GM19328 (cell line): Measurements from ENCODE around the gene MSRB1.

ENCODE experiments used
- ATAC-seq: cut with Tn5 transposase; IDR thresholded peaks from one replicate; pipeline ENCODE4 v1.9.1; 2021; ENCODE audit warnings: mild to moderate bottlenecking, moderate library complexity; ENCODE audit not compliant: unreplicated experiment

Gene MSRB1

DNA sequence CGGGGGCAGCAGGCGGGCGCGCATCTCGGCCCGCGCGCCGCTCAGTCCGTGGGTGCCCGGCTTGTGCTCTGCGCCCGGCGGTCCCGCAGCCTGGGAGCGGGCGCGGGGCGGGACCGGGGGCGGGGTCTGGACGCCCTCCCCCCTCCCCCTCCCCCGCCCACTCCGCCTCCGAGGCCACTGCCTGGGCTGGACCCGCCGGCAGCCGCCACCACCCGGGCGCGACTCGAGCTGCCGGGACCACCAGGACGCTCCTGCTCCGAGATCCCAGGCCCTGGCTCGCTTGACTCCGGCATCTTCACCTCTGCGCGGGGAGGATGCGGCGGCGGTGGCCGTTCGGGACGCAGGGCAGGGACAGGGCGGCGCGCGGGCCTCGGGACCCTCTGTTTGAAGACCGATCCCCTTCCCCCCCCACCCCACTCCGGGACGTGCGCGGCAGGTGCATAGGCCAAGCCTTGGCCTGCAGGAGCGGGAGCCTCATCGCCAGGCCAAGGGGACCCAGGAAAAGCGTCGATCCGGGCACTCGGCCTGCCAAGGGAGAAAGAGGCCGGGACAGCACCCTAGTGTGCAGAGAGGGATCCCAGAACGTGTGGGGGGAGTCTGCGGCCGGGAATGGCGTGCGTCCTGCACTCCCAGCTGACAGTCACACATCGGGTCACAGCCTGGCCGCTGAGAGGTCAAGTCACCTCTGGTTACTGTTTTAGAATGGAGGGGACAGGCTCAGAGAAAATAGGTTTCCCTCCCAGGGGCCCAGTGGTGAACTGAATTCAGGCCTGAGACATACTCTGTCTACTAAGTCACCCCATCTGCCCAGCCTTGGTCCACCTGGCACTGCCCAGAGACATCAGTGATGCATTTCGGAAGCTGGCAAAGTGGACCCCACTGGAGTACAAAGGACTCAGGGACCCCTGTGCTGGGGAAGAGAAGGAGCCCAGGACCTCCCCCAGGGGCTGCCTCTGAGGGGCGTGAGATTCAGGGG lies 24.4 kb downstream of the MSRB1 start, which contains the start of gene HS3ST6:
Gene HS3ST6, minus strand, starts transcription at position 65 of the 976 bp plus-strand sequence. CDS start 92 bp downstream, outside the sequence.
- no peak for ATAC-seq

DNA sequence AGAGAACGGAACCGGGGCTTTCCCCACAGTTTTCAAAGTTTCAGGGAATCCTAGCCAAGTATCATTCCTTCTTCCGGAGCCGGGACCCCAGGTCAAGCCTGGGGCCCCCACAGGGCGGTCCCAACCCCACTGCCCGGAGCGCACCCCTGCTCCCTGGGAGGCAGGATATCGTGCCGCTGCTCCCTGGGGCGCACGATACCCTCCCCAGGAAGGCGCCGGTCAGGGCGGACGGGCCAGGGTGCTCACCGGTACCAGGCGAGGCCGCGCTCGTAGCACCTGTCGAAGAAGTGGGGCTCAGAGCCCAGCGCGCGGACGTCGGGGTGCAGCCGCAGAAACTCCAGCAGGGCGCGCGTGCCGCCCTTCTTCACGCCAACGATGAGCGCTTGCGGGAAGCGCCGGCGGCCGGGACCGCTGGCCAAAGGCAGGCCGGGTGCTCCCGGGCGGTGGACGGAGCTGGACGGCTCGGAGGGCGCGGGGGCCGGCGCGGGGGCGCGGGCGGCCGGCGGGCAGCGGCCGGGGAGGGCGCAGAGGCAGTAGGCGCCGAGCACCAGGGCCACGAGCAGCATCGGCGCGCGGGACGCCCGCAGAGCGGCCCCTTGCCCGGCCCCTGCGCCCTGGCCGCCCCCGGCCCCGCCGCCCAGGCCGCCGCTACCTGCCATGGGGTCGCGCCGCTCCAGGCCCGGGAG lies 25.2 kb downstream of the MSRB1 start:
- ATAC-seq = no peak

DNA sequence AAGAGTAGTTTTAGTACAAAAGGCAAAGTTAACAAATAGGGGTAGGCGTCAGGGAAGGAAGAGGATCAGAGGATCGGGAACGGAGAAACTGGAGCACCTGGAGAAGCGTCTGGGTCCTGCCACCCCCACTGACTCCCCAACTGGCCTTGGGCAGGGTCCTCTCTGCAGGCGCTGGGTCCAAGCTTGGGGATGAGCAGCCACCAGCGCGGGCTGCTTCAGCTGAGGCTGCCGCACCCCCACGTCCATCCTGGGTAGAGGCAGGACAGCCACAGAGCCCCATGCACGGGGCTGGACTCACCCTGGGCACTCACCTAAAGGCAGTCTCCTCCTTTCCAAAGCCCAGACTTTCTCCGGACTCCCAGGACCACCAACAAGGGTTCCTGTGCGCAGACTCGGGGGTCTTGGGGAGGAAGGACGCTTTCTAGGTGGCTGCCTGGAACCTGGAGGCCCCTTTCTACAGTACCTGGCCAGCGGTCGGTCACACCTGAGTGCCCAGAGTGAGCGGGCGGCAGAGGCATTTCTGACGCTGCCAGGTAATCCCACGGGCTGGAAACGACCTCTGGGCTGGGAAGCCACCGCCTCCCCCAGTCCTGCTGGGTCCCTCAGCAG lies 25.8 kb downstream of the MSRB1 start:
- ATAC-seq = no peak

DNA sequence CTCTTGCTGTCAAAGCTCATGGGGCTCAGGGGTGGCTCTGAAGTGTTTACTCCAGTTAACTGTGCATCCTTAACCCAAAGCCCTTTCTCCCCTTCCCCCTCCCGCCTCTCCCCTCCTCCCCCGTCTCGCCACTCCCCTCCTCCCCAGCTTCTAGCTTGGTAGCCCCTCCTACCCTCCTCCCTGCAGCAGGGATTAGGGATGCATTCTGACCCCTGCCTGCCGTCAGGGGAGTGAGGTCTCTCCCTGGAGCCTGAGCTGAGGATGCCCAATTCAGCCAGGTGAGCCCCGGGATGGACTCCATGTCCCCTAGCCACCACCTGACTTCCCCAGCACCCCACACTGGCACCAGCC lies 26.4 kb downstream of the MSRB1 start:
- no peak for ATAC-seq

DNA sequence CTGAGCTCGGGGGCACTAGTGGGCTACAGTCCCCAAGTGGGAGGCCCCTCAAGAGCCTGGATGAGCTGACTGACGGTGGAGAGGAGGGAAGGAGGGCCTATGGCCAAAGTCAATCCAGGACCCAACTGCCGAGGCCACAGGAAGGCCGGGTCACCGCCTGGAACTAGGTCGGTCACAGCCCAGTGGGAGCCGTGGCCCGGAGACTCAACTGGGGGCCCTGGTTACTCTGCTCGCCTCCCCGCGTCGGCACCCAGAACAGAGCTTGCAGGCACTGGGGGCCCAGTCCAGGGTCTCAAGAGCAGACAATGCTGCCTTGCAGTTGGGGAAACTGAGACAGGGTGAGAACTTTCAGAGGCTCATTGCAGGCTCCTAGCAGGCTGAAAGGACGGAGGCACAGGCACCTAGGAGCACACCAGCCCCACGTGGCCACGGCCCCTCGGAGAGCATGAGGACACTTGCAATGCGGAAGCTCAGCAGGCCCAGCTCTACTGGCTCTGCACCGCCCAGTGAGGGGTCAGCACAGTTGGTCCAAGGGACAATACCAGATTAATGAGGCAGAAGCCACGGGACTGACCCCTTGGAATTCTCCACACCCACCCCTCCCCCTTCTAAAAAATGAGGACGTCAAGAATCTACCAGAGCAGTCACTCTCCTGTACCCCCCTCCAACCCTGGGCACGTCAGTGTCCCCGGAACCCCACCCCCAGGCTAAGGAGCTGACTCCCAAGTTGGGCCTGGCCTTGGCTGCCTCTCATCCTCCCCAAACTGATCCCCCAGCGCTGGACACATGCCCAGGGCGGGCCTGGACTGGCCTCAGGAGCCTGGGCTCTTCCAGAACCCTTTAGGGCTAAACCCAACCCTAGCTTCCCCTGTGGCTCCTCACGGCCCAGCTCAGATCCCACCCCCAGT lies 27.0 kb downstream of the MSRB1 start:
- ATAC-seq = no peak

DNA sequence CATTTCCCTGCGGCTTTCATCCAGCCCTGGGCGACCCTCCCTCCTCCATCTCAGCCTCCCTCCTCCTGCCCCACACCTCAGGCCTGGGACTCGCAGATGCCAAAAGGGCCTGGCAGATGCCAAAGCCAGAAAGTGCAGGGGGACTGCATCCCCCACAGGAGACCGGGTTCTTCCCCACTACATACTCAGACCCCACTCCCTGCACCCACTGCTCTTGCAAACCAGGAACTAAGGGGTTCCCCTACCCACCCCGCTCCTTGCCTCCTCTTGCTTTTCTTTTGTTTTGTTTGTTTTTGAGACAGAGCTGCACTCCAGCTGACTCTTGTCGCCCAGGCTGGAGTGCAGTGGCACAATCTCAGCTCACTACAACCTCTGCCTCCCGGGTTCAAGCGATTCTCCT lies 28.0 kb downstream of the MSRB1 start:
- ATAC-seq = no peak

DNA sequence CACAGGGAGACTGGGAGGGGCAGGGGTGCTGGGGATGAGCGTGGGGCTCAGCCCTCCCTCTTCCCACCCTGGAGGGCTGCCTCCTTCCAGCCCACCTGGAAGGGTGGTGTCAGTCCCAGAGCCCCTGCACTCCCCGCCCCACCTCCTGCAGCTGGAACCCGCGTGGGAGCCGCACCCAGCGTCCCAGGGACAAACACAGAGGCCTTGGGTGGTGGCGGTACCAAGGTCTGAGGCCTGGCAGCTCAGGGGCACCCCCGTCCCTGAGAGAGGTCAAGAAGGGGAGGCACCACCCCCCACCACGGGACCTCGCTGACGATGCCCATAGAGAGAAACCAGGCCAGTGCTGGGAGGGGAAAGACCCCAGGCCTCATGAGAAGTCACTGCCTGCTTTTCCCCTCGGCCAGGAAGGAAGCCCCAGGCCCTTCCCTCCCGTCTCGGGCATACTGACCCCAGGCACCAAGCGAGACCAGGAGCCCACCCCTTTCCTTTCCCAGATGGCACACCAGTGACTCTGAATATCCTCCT lies 28.9 kb downstream of the MSRB1 start:
- no peak for ATAC-seq

DNA sequence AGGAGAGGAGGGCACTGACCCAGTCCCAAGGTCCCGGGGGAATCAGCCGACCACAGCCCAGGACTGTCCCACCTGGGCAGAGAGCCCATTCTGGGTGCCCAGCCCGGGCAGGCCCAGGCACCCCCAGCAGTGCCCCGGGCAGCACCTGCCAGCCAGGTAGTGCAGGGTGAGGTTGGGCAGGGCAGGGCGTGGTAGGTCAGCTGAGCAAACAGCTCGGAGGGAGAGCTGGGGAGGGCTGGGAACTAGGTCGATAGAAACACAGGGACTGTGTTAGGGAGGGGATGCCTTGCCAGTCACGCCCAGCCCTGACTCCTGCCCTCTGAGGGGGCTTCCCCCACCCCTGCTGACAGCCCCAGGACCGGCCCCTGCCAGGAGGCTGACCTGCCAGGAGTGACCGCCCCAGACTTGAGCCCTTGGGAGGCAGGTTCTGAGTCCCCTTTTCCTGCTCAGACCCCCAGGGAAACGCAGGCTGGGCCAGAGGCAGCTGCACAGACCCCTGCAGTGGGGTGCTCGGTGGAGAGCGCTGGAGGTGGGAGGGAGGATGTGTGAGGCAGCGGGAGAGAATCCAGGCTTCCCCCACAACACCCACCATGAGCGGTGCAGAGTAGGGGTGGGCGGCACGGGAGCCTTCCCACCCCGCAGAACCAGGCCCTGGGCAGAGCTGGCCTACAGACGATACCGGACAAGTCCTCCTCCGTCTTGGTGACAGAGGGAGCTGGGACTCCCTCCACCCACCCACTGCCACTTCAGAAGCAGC lies 29.5 kb downstream of the MSRB1 start:
- ATAC-seq = no peak

DNA sequence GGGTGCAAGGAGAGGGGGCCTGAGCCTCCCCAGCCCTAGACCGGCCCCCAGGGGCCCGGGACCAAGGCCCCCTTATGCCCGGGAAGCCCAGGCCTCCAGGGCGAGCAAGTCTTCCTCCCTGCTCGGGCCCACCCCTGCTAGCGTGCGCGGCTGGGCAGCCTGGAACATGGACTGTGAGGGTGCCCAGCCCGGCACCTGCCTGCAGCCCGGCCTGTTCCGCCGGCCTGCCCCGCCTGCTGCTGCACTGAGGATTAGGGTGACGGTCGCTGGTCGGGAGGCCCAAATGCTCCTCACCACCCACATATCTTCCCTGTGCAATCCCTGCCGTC lies 30.8 kb downstream of the MSRB1 start:
- no peak for ATAC-seq

DNA sequence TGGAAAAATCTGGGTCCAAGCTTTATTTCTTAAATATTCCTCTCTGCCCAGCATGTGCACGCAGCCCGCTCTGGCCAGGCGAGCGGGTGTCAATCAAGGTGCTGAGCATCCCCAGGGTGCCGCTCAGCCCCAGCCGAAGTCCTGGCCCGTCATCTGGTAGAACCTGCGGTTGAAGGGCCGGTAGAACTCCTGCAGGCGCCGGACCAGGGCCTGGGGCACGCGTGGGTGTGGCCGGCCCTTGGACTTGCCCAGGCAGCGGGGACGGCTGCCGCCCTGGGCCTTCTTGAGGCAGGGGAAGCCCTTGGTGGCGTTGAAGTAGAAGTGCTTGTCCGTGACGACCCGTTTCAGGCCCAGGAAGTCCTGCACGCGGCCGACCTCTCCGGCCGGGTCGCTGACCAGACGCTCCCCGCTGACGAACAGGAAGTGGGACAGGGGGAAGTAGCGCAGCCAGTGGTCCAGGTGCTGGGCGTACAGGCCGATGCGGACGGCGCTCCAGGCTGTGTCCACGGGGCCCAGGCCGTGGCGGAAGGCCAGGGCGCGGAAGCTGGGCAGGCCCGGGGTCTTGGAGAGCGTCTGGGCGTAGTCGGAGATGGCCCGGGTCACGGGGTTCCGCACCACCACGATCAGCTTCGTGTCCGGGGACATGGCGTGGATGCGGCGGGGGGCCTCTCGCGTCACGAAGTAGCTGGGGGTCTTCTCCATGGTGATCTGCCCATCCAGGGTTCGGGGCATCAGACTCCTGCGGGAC lies 31.4 kb downstream of the MSRB1 start:
- ATAC-seq = no peak

DNA sequence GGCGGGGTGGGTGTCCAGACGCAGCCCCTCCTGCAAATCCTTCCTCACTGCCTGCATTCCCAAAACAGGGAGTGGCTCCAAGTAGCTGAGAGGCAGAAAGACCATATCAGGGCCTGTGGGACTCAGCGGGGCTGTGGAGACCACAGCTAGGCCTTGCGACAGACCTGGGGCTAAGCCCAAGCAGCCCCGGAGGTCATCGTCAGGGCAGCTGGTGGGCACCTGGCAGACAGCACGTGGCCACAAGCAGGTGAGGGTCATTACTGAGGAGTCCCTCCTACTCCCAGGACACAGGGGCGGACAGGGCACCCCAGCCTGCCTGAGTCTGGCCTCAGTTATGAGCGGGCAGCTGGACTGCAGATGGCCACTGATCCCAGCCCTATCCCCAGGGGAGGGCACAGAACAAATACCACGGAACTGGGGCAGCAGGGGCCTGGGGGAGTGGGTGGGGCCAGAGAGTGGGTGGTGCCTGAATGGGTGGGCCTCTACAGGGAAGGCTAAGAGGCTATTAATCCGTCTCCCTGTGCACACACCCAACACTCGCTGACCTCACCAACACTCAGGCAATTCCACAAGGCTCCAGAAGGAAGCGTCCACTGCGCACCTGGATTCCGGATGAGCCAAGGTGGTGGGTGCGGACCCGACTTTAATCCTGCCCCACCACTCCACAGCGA lies 33.3 kb downstream of the MSRB1 start:
- no peak for ATAC-seq

DNA sequence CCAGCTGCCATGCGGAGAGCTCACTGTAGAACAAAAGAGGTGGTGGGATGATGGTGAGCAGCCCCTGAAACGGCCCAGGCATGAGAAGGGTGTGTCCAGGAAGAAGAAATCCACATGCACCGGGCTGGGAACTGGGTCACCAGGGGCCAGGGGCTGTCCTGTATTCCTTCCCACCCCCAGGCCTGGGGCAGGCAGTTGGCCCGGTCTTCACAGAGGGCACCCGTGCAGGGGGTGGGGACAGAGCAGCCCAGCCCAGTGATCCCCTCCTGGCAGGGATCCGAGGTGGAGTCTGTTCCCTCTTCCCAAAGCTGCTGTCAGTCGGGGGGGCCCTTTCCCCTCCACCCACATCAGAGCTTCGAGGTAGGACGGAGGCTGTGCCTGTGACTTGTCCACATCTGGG lies 34.0 kb downstream of the MSRB1 start:
- ATAC-seq = no peak

DNA sequence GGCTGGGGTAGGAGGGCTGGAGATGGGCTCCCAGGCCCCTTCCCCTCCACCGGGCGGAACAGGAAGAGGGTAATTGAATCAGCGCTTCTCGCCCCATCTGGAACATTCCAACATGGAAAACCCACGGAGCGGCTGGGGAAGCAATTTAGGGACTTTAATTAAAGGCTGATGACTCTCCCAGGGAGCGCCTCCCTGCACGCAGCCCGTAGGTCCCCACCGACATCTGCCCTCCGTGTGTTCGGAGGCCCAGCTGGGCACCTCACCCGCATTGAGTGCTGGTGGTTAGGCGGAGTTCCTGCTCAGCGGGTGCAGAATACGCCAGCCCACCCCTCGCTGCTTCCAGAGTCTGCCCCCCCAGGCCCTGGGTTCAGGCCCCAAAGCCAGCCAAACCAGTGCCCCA lies 34.8 kb downstream of the MSRB1 start:
- no peak for ATAC-seq

DNA sequence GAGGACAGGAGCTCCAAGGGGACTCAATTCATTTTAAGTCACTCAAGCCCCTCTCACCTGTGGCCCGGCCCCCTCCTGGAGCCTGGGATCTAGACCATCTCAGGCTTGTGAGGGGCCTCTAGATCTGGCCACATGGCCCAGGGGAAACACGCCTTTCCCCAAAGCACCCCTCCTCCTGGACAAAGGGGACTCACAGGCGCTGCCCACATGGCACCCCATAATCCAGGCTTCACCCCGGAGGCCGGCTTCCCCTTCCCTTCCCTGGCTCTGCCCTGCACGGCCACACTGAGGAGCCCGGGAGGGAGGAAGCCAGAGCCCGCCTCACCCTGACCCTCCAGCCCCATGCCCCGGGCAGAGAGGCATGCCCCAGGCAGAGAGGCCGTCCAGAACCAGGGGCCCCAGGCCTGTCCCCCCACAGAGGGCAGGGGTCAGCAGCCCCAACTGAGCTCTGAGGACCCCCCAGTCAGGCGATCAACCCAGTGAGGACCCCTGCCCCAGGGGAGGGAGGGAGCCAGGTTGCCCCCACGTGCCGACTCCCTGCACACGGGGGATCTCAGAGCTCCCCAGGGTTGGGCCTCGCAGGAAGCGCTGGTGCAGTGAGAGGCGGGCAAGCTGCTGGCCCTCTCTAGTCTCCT lies 35.7 kb downstream of the MSRB1 start:
- ATAC-seq = no peak

DNA sequence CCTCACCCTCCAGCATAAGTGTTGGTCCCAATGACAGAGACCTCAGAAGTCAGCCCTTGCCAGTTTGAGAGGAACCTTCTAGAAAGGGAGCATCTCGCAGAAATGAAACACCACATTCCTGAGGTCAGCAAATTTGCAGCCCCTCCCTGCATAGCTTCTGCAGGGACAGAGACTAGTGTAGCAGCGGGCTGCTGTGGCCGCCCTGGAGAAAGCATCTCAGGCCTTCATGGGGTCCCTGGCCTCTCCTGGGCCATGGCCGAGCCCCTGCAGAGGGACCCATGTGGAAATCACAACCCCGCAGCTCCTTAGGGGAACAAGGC lies 36.2 kb downstream of the MSRB1 start:
- ATAC-seq = no peak

DNA sequence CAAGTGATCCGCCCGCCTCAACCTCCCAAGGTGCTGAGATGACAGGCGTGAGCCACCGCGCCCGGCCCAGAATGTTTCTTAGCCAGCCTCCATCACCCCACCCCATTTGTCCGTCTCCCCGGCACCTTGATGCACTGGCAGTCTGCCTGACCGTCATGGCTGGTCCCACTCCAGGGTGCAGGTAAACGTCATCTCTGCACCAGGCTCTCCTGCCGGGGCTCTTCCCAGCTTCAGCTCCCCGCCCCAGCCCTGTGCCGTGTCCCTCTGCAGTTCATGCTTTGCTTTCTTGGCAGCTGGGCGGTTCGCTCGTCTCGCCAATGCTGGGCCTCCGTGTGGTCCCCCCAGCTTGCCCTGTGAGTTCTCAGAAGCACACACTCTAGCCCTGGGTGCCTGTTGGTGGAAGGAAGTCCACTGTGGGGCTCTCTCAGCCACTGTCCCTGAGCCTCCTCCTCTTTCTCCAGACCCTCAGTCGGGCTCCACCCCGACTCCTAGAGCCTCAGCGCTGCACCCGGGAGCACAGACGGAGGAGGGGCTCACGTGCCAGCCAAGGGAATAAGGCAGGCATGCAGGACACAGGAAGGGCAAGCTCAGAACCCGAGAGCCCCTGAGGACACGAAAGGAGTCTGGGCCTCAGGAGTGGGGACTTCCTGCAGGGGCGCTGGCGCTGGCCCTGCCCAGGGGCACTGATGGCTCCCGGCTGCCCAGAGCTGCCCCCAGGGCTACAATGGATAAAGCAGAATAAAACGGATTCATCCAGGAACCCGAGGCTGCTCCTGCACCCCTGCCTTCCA lies 36.7 kb downstream of the MSRB1 start:
- no peak for ATAC-seq
